NCI-H2029 treated with DMSO at 0.1 percent for 48 hours (cell line): ENCODE data around the gene KIF1A.

Source experiments
- DNase-seq: peaks from one replicate; lab custom pipeline; 2025; lab: John Stamatoyannopoulos, UW

KIF1A gene

DNA sequence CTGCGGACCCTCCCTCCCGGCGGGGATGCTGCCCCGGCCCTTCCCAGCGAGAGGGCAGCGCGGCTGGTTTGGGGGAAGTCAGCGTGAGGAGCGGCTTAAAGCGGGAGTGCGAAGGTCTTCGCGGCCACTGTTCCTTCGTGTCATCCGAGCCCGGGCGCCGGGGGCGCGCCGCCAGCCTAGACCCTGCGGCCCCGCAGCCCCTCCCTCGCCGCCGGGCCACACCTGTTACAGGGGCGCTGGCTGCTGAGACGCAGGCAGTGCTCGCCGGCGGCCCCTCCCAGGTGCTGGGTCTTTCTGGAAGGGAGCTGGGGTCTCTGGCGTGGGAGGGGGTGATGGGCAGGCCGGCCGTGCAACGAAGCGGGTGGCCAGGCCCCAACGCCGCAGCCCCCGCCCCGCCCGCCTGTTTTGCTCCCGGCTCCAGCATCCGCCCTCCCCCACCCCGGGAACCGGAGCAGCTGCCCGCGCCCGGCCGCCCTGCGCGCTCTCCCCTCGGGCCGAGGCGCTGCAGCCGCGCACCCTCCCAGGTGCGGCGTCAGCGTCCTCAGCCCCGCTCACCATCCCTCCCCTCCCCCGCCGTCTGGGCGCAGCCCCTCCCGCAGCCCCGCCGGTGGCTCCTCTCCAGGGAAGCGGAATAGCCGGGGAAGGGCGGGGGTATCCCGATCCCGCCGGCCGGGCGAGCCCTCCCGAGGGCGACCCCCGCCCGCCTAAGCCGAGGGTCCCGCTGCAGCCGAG, 727 bp downstream of the KIF1A start:
- DNase-seq = no peak

DNA sequence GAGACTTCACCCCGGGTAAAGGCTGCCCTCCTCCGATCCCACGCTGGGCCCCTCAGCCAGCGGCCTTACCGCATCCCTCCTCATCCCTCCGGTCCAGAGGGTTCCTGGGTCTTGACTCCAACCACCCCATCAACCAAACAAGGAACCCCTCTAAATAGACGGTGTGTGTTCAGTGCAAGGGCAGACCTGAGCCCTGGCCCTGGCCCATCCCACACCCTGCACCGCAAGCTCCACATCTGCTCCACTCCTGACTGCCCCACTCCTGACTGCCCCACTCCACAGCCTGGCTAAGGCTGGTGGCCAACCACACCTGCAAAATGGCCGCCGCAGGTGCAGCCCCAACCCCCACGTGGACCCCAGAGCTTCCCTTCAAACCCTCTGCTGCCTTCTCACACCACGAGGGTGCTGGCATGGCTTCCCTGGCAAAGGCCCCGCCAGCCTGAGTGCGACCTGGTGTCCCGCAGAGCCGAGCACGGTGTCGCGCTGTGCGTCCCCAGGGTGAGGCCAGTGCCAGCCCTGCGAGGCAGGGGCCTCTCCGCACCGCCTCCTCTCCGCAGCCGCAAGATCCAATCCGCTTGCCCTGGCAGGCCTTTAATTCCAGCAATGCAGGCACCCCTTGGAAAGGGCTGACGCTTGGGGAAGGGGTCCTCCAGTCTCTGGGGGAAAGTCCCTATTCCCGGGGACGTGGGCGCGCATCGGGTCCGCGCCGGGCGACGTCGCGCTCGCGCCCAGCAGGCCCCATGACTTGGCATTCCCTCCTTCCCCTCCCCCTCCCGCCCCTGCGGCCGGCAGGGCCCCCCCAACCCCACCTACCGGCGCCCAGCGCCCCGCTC, 1.5 kb downstream of the KIF1A start:
- DNase-seq = no peak

DNA sequence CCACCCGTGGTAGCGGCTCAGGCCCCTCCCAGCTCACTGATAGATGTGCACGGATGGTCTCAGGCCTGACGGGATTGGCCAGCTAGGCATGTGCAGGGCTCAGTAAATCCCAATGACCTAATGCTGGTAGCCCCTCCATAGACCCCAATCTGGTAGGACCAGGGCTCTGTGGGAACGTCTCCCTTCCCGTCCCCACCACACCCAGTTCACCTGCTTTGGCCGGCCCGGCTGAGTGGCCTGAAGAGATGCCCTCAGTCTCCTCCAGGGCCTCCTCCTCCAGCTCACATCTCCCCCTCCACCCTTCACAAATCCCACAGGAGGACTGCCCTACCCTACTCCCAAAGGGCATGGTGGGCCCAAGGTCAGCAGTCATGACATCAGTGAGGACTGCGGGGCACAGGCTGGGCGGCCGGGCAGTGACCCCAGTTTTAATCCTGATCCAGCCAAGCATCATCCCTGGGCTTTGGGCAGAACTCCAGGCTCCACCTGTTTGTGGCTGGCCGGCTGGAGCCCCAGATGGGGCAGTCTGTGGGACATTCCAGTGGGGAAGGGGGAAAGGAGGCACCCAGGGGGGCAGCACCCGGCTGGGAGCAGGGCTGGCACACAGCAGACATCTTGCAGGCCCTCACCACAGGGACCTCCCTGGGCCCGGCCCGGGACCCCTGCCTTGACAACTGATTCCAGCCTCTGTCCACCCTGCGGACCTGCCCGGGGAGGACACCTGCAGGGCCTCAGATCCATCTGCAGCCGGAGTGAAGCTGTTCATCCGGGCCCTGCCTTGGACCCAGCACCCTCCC, 2.3 kb downstream of the KIF1A start:
- no peak for DNase-seq

DNA sequence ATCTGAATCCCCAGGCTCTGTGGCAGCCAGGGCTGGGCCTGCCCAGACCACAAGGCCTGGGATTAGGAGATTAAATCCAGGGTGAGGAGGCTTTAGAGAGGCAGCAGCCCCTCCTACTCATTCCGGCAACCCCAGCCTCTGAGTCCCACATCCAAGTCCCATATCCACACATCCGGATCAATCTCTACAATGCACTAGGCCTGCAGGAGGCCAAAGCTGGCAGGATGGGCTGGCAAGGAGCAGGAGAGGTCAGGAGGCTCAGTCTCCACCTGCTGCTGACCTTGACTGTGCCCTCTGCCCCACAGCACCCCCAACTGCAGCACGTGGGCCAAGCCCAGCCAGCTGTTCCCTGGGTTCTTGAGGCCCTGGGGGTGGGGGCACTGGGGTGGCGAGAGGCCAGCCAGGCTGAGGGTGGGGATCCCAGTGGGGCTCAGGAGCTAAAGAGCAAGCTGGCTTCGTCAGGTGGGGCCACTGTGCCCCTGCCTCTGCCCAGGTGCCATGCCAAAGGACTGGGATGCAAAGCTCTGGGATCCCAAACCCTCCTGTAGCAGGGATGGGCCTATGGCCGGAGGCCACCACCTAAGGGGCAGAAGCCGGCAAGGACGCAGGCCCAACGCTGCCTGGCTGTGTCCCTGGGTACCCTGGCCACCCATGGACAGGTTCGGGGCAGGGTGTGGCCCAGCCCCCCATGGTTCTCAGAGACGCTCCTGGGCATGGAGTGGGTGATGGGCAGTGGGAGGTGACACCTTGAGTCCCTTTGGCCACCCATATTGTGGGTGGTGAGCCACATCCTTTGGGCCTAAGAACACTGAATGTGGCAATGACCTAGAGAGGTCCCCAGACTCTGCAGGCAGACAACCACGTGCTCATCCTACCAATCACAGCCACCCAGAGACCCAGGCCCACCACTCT, 3.2 kb downstream of the KIF1A start:
- DNase-seq = no peak

DNA sequence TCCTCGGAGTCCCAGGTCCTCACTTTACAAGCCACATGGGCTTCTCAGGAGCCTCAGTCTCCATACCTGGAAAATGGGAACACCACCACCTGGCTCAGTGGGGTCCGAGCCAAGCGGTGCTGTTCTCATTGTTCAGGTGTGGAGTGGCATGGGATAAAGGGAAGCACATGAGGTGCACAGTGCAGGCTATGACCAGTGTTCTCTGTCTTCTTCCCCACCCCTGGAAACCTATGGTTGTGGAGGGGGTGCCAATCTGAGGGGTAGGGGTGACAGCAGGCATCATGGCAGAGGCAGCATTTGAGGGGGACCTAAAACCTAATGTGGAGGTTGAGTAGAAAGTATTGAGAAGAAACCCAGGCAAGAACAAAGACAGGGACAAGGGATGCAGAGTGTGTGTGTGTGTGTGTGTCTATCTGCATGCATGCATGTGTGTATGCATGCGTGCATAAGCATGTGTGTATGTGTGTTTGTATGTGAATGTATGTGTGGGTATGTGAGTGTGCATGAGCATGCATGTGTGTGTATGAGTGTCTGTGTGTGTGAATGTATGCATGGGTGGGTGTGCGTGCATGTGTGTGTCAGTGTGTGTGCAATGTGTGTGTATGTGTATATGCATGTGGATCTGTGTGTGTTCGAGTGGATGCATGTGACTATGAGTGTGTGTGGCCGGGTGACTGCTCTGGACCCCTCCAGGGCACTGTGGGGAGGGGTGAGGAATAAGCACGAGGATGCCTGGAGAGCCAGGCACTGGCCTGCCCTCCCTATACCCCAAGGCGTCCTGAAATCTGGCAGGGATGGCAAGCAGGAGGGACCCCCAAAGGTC, 4.0 kb downstream of the KIF1A start:
- DNase-seq = no peak

DNA sequence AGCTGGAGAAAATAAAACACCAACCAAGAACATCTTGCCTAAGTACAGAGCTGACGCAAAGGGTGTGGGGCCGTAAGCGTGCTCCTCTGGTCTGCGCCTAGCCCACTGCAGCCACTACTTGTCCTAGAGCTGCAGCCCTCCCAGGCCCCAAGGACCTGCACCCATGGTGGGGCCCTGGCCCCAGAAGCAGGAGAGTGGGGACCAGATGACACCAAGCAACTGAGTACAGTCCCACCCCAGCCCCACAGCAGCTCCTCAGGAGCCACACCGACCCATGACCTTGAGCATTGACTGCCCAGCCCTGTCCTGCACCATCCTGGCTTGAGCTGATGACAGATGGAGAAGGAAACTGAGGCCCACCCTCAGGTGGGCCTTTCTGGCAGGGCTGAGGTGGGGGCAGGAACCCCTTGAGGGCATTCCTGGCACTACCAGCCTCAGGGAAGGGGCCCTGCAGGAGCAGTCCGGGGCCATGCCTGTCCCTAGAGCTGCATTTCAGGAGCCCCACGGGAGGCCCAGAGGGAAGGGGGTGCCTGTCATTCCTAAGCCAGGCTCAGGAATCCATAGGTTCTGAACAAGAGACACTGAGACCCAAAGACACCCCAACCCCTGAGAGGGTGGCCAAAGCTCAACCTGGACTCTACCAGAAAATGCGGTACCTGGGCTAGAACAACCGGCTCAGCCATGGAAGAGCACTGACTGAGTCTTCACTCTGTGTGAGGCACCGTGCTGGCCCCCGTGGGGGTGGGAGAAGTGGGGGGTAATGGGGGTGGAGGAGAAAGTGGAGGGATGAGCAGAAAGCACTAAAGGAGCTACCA, 4.9 kb downstream of the KIF1A start:
- no peak for DNase-seq

DNA sequence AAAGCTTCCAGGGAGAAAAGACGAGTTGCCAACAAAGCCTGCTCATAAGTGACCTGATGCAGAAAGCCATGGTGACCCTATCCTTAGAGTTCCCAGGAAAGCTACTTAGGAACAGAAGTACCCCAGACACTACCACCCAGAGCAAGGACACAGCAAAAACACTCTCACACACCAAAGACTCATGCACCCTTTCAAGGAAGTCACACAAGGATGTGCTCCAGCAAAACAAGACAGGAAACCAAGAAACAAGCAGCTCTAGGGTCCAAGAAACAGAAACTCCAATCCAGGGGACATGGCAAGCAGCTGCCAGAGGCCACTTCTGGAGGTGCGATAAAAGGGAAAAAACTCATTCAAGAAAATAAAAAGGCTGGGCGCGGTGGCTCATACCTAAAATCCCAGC, 5.7 kb downstream of the KIF1A start:
- DNase-seq = no peak

DNA sequence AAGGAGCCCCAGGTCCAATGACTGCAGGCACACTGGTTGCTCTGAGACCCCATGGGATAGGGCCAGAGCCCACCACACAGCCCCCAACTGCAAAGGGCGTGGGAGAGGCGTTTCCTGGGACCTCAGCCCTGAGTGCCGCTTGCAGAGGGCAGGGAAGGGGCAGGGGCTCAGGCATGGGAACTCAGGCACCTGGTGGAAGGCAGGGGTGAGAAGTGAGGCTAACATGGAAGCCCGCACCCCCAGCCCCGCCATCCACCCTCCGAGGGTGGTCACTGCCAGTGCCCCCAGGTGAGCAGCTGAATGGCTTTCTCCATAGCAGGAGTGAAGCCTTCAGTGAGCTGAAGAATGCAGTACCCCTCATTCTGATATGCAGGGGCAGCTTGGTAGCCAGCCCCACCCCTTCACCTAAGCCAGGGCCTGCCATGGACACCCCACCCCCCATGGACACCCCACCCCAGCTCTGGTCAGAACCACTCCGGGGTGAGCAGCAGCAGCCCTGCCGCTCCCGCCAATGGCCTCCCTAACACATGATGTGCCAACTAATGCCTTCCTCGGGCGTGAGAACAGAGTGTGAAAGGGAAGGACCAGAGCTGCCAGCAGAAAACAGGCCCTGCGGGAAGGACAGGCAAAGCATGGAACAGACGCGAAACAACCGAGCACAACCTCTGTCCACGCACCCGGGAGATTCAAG, 6.6 kb downstream of the KIF1A start:
- DNase-seq = no peak

DNA sequence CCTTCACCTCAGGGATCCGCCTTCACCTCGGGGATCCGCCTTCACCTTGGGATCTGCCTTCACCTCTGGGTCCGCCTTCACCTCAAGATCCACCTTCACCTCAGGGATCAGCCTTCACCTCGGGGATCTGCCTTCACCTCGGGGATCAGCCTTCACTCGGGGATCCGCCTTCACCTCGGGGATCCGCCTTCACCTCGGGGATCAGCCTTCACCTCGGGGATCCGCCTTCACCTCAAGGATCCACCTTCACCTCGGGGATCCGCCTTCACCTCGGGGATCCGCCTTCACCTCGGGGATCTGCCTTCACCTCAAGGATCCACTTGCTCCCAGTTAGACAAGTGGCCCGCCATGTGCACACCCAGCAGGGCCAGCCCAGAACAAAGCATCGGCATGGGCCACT, 7.3 kb downstream of the KIF1A start:
- no peak for DNase-seq

DNA sequence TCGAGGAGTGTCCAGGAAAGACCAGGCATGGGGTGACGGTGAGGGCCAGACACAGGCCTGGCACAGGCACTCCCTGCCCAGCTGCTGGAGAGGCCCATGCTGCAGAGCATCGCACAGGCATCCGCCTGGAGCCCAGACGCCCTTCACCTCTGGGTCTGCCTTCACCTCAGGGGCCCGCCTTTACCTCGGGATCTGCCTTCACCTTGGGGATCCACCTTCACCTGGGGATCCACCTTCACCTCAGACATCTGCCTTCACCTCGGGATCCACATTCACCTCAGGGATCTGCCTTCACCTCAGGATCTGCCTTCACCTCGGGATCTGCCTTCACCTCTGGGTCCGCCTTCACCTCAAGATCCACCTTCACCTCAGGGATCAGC, 7.7 kb downstream of the KIF1A start:
- DNase-seq = no peak

DNA sequence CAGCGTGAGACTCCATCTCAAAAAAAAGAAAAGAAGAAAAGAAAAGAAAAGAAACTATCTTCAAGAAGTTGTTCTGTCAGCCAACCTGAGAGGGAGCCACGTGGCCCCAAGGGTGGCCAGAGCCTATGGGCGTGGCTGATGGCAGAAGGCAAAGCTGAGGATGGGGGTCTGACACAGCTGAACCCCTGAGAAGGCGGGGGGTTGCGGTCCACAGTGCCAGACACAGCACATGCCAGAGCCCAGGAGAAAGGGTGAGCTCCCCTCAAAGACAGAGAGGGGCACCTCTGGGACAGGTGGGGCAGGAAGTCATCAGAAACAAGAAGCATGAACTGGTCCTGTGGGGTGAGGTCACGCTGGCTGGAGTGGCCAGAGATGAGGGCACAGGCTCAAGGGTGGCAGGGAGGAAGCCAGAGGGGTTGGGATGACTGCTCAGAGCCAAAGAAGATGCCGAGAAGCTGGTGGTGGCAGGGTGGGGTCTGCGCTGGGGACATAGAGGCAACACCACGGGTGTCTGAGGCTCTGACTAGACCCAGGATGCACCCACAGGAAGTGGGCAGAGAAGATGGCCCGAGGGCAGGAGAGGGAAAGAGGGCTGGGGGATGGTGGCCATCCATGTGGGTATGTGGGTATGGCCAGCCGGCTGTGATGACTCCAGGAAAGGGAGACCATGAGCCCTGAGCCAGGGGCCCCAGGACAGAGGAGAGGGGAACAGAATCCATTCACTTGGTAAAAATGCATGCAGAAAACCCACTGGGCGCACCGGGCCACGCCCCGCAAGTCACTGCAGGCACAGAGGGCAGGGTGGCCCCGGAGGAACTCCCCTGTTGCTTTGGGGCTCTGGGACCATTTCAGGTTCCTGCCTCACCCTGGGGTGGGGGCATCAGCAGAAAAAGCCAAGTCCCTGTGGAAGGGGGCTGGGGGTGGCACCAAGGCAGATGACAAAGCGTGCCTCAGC, 8.4 kb downstream of the KIF1A start:
- DNase-seq = no peak

DNA sequence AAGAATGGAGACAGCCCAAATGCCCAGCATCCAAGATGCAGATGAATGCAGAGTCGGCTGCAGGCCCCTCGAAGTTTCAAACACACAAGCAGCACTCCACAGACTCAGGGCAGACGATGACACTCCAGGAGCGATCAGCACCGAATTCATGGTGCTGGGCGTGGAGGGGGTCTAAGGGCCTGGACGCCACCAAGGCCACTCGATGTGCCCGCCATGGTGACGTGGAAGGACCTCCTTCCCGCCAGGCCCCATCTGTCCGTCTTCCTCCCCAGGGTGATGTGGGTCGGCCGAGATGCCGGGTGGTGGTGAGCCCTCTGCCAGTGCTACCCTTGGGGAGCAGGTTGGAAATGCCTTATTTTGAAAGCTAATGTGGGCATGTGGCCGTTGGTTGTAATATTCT, 9.4 kb downstream of the KIF1A start:
- no peak for DNase-seq

DNA sequence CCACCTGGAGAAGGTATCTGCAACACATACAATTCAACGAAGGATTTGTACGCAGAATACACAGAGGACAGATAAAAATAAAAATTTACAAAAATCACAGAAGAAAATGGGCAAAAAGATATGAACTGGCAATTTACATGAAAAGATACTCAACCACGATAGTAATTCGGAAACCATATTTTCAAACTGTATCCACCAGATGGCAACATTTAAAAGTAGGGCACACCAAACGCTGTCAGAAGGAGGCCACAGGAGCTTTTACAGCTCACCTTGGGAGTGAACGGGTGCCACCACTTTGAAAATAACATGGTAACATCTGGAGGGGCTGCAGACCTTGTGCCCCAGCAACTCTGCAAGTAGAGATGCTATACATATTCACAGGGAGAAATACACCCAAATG, 9.8 kb downstream of the KIF1A start:
- no peak for DNase-seq

DNA sequence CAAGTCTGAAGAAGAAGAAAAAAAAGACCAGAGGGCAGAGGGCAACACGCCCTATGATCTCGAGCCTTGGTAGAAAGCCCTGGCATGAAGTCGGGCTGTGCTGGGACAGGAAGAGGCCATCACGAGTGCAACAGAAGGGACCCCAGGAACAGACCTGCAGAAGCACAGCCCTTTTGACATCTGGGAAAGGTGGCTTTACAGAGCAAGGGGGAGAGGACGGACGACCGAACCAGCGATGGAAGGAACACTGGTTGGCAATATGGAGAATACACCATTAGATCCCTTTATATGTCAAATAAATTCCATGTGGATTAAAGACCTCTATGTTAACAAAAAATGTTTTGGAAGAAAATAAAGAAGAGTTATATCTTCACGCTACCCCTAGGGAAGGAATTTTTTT, 10.7 kb downstream of the KIF1A start:
- DNase-seq = no peak

DNA sequence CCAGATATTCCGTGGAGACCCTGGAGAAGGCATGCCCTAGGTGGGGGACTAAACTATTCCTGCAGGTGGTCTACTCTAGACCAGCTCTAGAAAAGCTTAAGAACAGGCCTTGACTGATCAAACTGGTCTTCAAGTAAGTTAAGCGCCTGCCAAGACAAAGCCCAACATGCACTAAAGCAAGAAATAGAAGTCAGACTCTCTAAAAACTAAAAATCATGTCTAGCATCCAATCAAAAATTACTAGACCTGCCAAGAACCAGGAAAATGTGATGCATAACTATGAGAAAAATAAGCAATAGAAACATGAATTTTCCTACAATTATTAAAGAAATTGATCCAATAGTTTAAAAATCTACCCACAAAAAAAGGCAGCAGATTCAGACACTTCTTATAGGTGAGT, 13.6 kb downstream of the KIF1A start:
- no peak for DNase-seq

DNA sequence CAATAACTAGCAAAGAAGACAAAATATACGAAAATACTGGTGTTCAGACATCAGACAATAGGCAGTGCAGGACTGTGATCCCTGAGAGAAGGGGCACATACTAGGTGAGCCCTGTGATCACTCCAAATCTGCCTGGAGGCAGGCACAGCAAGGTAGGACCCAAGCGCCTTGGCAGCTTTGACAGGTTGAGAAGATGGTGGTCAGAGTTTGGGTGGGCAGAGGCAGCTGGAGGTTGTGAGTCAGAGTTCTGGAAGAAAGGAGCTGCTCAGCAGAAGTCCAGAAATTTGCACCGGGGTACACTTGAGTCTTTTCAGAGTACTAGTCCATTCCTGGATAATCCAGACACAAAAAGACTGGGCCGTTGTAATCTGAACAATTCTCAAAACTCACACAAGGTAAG, 14.0 kb downstream of the KIF1A start:
- no peak for DNase-seq

DNA sequence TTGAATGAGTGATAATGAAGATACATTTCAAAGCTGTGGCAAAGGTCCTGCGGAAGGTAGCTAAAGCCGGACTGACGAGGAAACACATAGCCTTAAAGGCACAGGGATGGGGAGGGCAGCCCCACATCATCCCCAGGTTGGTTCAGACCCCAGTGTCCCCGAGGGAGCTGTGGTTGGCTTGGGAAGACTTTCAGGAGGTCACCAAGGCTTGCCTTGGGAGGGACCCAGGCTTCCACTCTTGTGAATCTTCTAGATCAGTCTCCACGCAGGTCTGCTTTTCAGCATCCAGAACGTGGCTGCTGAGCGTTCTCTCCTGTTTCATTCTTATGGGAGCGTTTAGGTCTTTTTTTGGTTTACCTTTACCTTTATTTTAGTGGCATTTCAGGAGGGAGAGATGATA, 16.8 kb downstream of the KIF1A start:
- DNase-seq = no peak
